Neural progenitor cell (in vitro differentiated cells): ENCODE data around the gene UGT1A10. TPM values are rescaled to one million over a fixed set of nuclear protein-coding genes. Genes with fewer than 3 reads are reported as not detected.

Experiments used
- DNase-seq: peaks from one replicate; pipeline ENCODE4 v3.0.0-alpha.2; 2016; ENCODE audit warnings: low spot score
- H2AFZ ChIP-seq: fragments of 200-600 bp; sonication (generic); replicated peaks from 2 replicates; pipeline ENCODE4 v1.6.1; 2016; ENCODE audit warnings: antibody characterized with exemption
- H3F3A ChIP-seq: fragments of 200-600 bp; sonication (generic); 2 replicates; pipeline ENCODE4 v1.6.1; 2016; ENCODE audit warnings: antibody characterized with exemption, low read depth
- H3K27ac ChIP-seq: fragments of 200-600 bp; sonication (generic); 2 replicates; pipeline ENCODE4 v1.5.1; 2016; ENCODE audit warnings: mild to moderate bottlenecking
- H3K27me3 ChIP-seq: fragments of 200-600 bp; sonication (generic); 2 replicates; pipeline ENCODE4 v1.6.1; 2016; ENCODE audit warnings: mild to moderate bottlenecking, moderate library complexity
- H3K36me3 ChIP-seq: fragments of 200-600 bp; sonication (generic); 2 replicates; pipeline ENCODE4 v1.5.1; 2016
- H3K4me1 ChIP-seq: fragments of 200-600 bp; sonication (generic); 2 replicates; pipeline ENCODE4 v1.6.1; 2016; ENCODE audit warnings: mixed run types
- H3K4me2 ChIP-seq: fragments of 200-600 bp; sonication (generic); 2 replicates; pipeline ENCODE4 v1.6.1; 2016
- H3K4me3 ChIP-seq: fragments of 200-600 bp; sonication (generic); 2 replicates; pipeline ENCODE4 v1.5.1; 2016
- H3K79me2 ChIP-seq: fragments of 200-600 bp; sonication (generic); 2 replicates; pipeline ENCODE4 v1.6.1; 2016; ENCODE audit warnings: low read depth
- H3K9ac ChIP-seq: fragments of 200-600 bp; sonication (generic); 2 replicates; pipeline ENCODE4 v1.6.1; 2016
- H3K9me3 ChIP-seq: fragments of 200-600 bp; sonication (generic); 2 replicates; pipeline ENCODE4 v1.5.1; 2016; ENCODE audit warnings: low read depth
- H4K20me1 ChIP-seq: fragments of 200-600 bp; sonication (generic); 2 replicates; pipeline ENCODE4 v1.6.1; 2016; ENCODE audit warnings: low read depth
- H3K27ac Mint-ChIP-seq: 3 replicates; pipeline ENCODE4 v1.8.0; 2021; ENCODE audit warnings: mixed read lengths
- H3K27me3 Mint-ChIP-seq: 2 replicates; pipeline ENCODE4 v1.8.0; 2022; ENCODE audit warnings: low read depth, mild to moderate bottlenecking, inconsistent platforms, moderate library complexity, mixed read lengths; ENCODE audit not compliant: insufficient read depth
- H3K36me3 Mint-ChIP-seq: 3 replicates; pipeline ENCODE4 v1.8.0; 2021; ENCODE audit warnings: mixed read lengths
- H3K4me1 Mint-ChIP-seq: 3 replicates; pipeline ENCODE4 v1.8.0; 2021; ENCODE audit warnings: mixed read lengths
- H3K4me3 Mint-ChIP-seq: 3 replicates; pipeline ENCODE4 v1.8.0; 2021; ENCODE audit warnings: mild to moderate bottlenecking, moderate library complexity, mixed read lengths
- H3K9me3 Mint-ChIP-seq: 3 replicates; pipeline ENCODE4 v1.8.0; 2020; ENCODE audit warnings: mixed read lengths
- CTCF ChIP-seq: fragments of 200-600 bp; sonication (generic); IDR thresholded peaks from 2 replicates; pipeline ENCODE4 v1.5.1; 2017; ENCODE audit warnings: antibody characterized with exemption, mild to moderate bottlenecking
- EZH2 ChIP-seq: fragments of 200-600 bp; sonication (generic); IDR thresholded peaks from 2 replicates; pipeline ENCODE4 v1.6.1; 2017; ENCODE audit warnings: antibody characterized with exemption, mild to moderate bottlenecking, moderate library complexity
- EZH2phosphoT487 ChIP-seq: fragments of 200-600 bp; sonication (generic); IDR thresholded peaks from 2 replicates; pipeline ENCODE4 v1.6.1; 2017; ENCODE audit warnings: antibody characterized with exemption
- total RNA-seq: library from RNA; depleted of rRNA; stranded (reverse); fragments of >200 nt; gene quantifications from 2 replicates; pipeline ENCODE4 v1.2.3, GENCODE V29; 2015; ENCODE audit warnings: low replicate concordance

UGT1A10 gene
- total RNA-seq, 1 donor from 2014 or later, result not detected

DNA sequence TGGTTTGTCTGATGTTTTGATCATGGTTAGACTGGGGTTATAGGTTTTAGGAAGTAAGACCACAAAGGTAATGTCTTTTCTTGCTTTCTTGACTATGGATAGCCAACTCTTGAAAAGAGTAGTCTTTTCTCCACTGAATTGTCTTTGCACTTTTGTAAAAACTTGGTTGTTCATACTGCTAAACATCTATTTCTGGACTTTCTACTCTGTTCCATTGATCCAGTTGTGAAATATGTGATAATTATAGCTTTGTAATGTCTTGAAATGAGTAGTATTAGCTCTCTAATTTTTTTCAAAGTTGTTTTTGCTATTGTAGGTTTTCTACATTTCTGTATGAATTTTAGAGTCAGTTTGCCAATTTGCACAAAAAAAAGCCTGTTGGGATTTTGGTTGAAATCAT lies 22.4 kb downstream of the UGT1A10 start:
- Histone ChIP-seq H3K9ac (no peak overlapping the region), H3K4me3 (no peak overlapping the region), H3K27me3 (no peaks in the 10 kb centered on the region), H3K4me1 (no peaks in the 10 kb centered on the region), H3K79me2 (no peaks in the 10 kb centered on the region), H3K4me2 (no peak overlapping the region), H3K9me3 (no peaks in the 10 kb centered on the region), H3K36me3 (no peaks in the 10 kb centered on the region), H4K20me1 (no peaks in the 10 kb centered on the region), H3F3A (no peaks in the 10 kb centered on the region), H3K27ac (no peak overlapping the region), H2AFZ (no peak overlapping the region)
- DNase-seq, result no peak
- no peaks in the 10 kb centered on the region for H3K9me3 Mint-ChIP-seq
- no peak for TF ChIP-seq EZH2
- no peak for TF ChIP-seq CTCF
- no peak for TF ChIP-seq EZH2phosphoT487
- no peaks in the 10 kb centered on the region for H3K4me1 Mint-ChIP-seq
- no peak overlapping the region for H3K4me3 Mint-ChIP-seq
- H3K27ac Mint-ChIP-seq, result no peak overlapping the region
- peaks cover 2% of the 10 kb centered on the region for H3K27me3 Mint-ChIP-seq
- H3K36me3 Mint-ChIP-seq, result no peaks in the 10 kb centered on the region

GRCh38 chr2:233663911-233664310 lies 27.7 kb downstream of the UGT1A10 start:
- no peak for TF ChIP-seq EZH2phosphoT487
- TF ChIP-seq EZH2, result no peak
- TF ChIP-seq CTCF, result no peak
- no peaks in the 10 kb centered on the region for H3K4me1 ChIP-seq
- H4K20me1 ChIP-seq, result no peaks in the 10 kb centered on the region
- no peaks in the 10 kb centered on the region for H3F3A ChIP-seq
- H3K27me3 ChIP-seq, result no peaks in the 10 kb centered on the region
- no peak overlapping the region for H3K4me3 ChIP-seq
- no peak for DNase-seq
- no peak overlapping the region for H3K27ac Mint-ChIP-seq
- no peaks in the 10 kb centered on the region for H3K79me2 ChIP-seq
- H3K36me3 ChIP-seq, result no peaks in the 10 kb centered on the region
- no peak overlapping the region for H3K4me3 Mint-ChIP-seq
- H3K27me3 Mint-ChIP-seq, result peaks cover 2% of the 10 kb centered on the region
- no peak overlapping the region for H3K9ac ChIP-seq
- H2AFZ ChIP-seq, result no peak overlapping the region
- no peak overlapping the region for H3K4me2 ChIP-seq
- no peaks in the 10 kb centered on the region for H3K9me3 Mint-ChIP-seq
- no peaks in the 10 kb centered on the region for H3K36me3 Mint-ChIP-seq
- H3K4me1 Mint-ChIP-seq, result no peaks in the 10 kb centered on the region
- no peaks in the 10 kb centered on the region for H3K9me3 ChIP-seq
- H3K27ac ChIP-seq, result no peak overlapping the region

GRCh38 chr2:233668605-233669260 lies 32.5 kb downstream of the UGT1A10 start:
- Histone ChIP-seq H3K36me3 (no peaks in the 10 kb centered on the region), H3K9ac (no peak overlapping the region), H3F3A (no peaks in the 10 kb centered on the region), H3K27me3 (no peaks in the 10 kb centered on the region), H3K4me3 (no peak overlapping the region), H3K4me2 (no peak overlapping the region), H4K20me1 (no peaks in the 10 kb centered on the region), H2AFZ (no peak overlapping the region), H3K27ac (no peak overlapping the region), H3K79me2 (no peaks in the 10 kb centered on the region), H3K4me1 (no peaks in the 10 kb centered on the region), H3K9me3 (no peaks in the 10 kb centered on the region)
- no peaks in the 10 kb centered on the region for H3K36me3 Mint-ChIP-seq
- H3K27me3 Mint-ChIP-seq, result peaks cover 4% of the 10 kb centered on the region
- H3K4me3 Mint-ChIP-seq, result no peak overlapping the region
- H3K27ac Mint-ChIP-seq, result no peak overlapping the region
- no peak for DNase-seq
- no peaks in the 10 kb centered on the region for H3K9me3 Mint-ChIP-seq
- H3K4me1 Mint-ChIP-seq, result no peaks in the 10 kb centered on the region
- no peak for TF ChIP-seq CTCF
- TF ChIP-seq EZH2, result no peak
- TF ChIP-seq EZH2phosphoT487, result no peak
